Panc1 (cell line): Measurements from ENCODE around the gene FAM131A.

Experiments used
- POLR2AphosphoS5 ChIP-seq: IDR thresholded peaks from 2 replicates; pipeline ENCODE4 v1.6.1; 2012; ENCODE audit warnings: mild to moderate bottlenecking, low read depth, low read length, moderate library complexity
- TF ChIP-seq, protein P1 (sequence below): fragments of 450-650 bp; IDR thresholded peaks from 2 replicates; pipeline ENCODE4 v1.5.1; 2017; ENCODE audit warnings: mild to moderate bottlenecking

DNA sequence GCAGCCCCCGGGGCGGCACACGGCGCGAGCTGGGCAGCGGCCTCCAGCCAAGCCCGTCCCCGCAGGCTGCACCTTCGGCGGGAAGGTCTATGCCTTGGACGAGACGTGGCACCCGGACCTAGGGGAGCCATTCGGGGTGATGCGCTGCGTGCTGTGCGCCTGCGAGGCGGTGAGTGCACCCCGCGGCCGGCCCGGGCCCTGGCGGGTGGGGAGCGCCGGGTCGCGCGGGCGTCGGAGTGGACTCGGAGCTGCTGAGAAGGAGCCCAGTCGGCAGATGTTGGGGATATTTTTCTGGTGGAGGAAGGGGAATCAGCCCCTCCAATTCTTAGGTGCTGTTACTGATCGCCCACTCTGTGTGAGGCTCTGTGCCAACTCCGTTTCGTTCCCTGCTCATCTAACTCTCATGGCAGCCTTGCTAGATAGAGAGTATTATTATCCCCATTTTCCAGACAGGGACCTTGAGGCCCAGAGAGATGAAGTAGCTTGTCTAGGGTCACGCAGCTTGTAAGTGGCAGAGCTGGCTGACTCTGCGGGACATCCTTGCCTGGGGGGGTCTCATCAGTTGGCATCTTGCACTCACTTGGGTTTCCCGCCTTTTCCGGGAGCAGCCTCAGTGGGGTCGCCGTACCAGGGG, 43.3 kb downstream of the FAM131A start:
- TF ChIP-seq, protein P1, sequence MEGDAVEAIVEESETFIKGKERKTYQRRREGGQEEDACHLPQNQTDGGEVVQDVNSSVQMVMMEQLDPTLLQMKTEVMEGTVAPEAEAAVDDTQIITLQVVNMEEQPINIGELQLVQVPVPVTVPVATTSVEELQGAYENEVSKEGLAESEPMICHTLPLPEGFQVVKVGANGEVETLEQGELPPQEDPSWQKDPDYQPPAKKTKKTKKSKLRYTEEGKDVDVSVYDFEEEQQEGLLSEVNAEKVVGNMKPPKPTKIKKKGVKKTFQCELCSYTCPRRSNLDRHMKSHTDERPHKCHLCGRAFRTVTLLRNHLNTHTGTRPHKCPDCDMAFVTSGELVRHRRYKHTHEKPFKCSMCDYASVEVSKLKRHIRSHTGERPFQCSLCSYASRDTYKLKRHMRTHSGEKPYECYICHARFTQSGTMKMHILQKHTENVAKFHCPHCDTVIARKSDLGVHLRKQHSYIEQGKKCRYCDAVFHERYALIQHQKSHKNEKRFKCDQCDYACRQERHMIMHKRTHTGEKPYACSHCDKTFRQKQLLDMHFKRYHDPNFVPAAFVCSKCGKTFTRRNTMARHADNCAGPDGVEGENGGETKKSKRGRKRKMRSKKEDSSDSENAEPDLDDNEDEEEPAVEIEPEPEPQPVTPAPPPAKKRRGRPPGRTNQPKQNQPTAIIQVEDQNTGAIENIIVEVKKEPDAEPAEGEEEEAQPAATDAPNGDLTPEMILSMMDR = no peak
- TF ChIP-seq POLR2AphosphoS5 = no peak
